OCI-LY7 (cell line): ENCODE measurements around the gene KIF1B.

ENCODE experiments used
- CTCF ChIP-seq: fragments of 200-600 bp; sonication (generic); conservative IDR thresholded peaks from 2 replicates; pipeline ENCODE4 v1.5.1; 2014; ENCODE audit warnings: mild to moderate bottlenecking, antibody characterized with exemption, low read length, moderate library complexity, mixed read lengths
- EZH2phosphoT487 ChIP-seq: fragments of 200-600 bp; sonication (generic); IDR thresholded peaks from 2 replicates; pipeline ENCODE4 v1.6.1; 2018; ENCODE audit warnings: low read depth, borderline replicate concordance, mild to moderate bottlenecking, mixed run types, antibody characterized with exemption, low read length, moderate library complexity, mixed read lengths

GRCh38 chr1:10309243-10310011, 99.1 kb downstream of the KIF1B start:
- TF ChIP-seq CTCF (no peak), EZH2phosphoT487 (no peak)
